HepG2 (cell line): ENCODE measurements around the gene BRMS1.
A peak's percentile ranks its signal among the peaks of the same experiment; 100 is the strongest.
"Not testable (repeated sequence)": the region's sequence is repeated elsewhere in the genome, so short reads cannot be mapped to it uniquely, and the experiment has no call there.

ENCODE experiments used
- BHLHE40 ChIP-seq: IDR thresholded peaks from 2 replicates; pipeline ENCODE4 v1.6.1; 2011; ENCODE audit warnings: low read length, improper control_type of control experiment
- CTCF ChIP-seq: sonication (generic); formaldehyde crosslinking; IDR thresholded peaks from 2 replicates; pipeline ENCODE4 v1.5.0; 2020; ENCODE audit warnings: mild to moderate bottlenecking, missing genetic modification reagents, moderate library complexity
- EZH2 ChIP-seq: conservative IDR thresholded peaks from 2 replicates; pipeline ENCODE4 v1.6.1; 2012; ENCODE audit warnings: mild to moderate bottlenecking, low read depth, low read length, moderate library complexity
- FOXK2 ChIP-seq: fragments of 450-650 bp; IDR thresholded peaks from 2 replicates; pipeline ENCODE4 v1.6.1; 2016
- GTF2F1 ChIP-seq: fragments of 150-350 bp; IDR thresholded peaks from 2 replicates; pipeline ENCODE4 v1.6.1; 2014; ENCODE audit warnings: low read length
- PLRG1 ChIP-seq: fragments of 450-650 bp; conservative IDR thresholded peaks from 2 replicates; pipeline ENCODE4 v1.6.1; 2016
- ZNF263 ChIP-seq: sonication (generic); formaldehyde crosslinking; IDR thresholded peaks from 2 replicates; pipeline ENCODE4 v1.4.0; 2020; ENCODE audit warnings: missing genetic modification reagents
- ZNF317 ChIP-seq: sonication (generic); formaldehyde crosslinking; IDR thresholded peaks from 2 replicates; pipeline ENCODE4 v1.5.0; 2020; ENCODE audit warnings: mild to moderate bottlenecking, missing genetic modification reagents
- ZNF550 ChIP-seq: sonication (generic); formaldehyde crosslinking; IDR thresholded peaks from 2 replicates; pipeline ENCODE4 v1.4.0; 2020; ENCODE audit warnings: mild to moderate bottlenecking, missing genetic modification reagents, borderline replicate concordance
- ZNF607 ChIP-seq: sonication (generic); formaldehyde crosslinking; IDR thresholded peaks from 2 replicates; pipeline ENCODE4 v1.5.1; 2020; ENCODE audit warnings: missing genetic modification reagents, mild to moderate bottlenecking, borderline replicate concordance

GRCh38 chr11:66384316-66384715, 39.4 kb upstream of the BRMS1 start:
- not testable (repeated sequence) for TF ChIP-seq ZNF263; ZNF607 (CRISPR knock-in tag); EZH2; ZNF317 (CRISPR knock-in tag); CTCF (CRISPR knock-in tag); FOXK2; PLRG1; GTF2F1; ZNF550 (CRISPR knock-in tag)
- TF ChIP-seq BHLHE40, result peak; percentile 23; the same call in 1 of the 2 replicates
